Endothelial cell of coronary artery (primary cell): ENCODE measurements around the gene ATAD3C. TPM values are rescaled to one million over a fixed set of nuclear protein-coding genes. Genes with fewer than 3 reads are reported as not detected.

Experiments
- total RNA-seq: library from RNA; depleted of rRNA; stranded (reverse); fragments of >200 nt; gene quantifications from 2 replicates; pipeline ENCODE4 v1.2.3, GENCODE V29; 2014

Gene ATAD3C, protein sequence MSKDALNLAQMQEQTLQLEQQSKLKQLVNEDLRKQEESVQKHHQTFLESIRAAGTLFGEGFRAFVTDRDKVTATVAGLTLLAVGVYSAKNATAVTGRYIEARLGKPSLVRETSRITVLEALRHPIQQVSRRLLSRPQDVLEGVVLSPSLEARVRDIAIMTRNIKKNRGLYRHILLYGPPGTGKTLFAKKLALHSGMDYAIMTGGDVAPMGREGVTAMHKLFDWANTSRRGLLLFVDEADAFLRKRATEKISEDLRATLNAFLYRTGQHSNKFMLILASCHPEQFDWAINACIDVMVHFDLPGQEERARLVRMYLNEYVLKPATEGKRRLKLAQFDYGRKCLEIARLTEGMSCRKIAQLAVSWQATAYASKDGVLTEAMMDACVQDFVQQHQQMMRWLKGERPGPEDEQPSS
- total RNA-seq: under 0.01 TPM in 1 of 2 replicates, not detected in the other

DNA sequence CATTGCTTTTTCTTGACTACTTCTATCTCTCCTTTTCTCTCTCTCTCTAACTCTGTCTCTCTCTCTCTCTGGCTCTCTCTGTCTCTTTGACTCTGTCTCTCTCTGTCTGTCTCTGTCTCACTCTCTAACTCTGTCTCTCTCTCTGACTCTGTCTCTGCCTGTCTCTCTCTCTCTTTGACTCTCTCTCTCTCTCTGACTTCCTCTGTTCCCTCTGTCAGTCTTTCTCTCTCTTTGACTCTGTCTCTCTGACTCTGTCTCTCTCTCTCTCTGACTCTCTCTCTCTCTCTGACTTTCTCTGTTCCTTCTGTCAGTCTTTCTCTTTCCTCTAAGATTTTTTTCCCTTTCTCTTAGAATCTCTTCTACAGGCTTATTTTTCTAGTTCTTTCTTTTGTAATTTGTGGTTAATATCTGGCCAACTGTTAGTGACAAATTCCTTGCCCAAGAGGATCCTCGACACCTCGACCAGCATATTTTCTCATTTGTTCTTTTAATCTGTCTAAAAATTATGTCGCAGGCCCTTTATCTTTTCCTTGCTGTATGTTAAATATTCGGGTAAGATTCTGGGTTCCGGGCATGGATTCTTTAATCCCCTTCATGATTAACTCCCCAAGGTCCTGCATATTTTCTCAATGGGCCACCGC, at the start of gene ATAD3C:
Gene ATAD3C, plus strand, starts transcription at position 591 of the 641 bp plus-strand sequence. CDS start 995 bp downstream, outside the sequence.

DNA sequence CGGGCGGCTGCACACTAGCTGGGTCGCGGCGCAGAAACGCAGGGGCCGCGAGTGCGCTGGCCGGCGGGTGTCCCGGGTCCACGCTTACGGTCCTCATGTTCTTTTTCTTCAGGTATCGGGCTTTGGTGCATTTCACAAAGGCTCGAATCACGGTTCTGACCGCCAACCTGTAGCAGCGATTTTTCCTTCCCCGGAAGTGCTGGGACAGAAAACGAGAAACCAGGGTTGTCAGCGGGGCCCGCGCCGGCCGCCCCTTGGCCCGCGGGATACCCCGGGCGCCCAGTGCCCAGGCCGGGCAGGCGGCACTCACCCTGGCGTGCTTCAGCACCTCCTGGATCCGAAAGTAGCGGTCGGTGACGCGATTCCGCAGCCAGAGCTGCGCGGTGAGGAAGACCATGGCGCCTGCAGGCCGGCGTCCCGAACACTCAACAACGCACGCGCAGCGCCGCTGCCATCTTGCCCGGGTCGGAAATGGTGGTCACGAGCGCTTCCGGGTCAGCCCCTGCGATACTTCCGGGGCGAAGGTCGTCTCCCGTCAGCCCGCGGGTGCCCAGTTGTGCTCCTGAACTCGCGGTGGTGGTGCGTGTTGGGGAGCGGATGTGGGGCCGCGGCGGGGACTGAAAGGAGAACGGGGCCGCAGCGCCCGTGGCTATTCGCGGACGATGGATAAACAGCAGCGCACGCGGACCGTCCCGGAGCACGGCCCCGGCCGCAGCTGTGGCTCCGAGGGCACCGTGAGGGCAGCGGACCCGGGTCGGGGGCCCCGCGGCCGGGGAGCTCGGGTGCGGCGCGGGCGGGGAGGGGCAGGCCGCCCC, 42.5 kb upstream of the ATAD3C start, which contains the start of gene MRPL20:
Gene MRPL20, minus strand, starts transcription at position 473 of the 815 bp plus-strand sequence. Its CDS starts 76 bp downstream, at position 397.

DNA sequence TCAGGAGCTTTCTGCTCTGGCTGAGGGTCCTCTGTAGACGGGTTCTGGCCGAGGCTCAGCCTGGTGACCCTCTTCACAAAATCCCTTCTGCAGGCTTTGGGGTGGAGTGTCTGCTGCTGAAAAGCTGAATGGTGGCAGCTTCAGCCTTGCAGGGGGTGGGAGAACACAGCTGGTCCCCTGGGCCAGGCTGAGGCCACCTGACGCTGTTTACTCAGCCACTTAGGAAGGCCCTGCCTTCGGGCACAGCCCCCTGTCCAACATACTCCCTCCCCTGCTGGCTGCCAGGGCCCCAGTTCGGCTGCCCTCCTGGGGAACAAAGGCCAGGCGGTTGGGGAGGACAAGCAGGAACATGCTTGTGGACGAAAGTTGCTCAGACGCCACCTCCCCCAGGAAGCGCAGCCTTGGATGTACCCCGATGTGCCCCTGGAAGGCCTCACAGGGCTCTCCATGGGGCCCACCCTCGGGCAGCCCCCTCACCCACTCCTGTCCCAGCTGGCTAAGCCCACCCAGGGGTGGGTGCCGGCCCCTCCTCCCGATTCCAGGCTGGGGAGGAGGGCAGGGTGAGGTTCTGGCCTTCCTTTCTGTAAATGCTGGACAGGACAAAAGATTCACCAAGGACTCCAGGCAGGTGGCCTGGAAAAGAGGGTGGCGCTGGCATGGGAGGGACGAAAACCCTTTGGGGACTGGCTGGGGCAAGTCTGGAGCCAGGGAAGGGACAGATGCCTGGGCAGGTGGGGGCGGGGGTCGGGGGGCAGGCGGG, 28.2 kb upstream of the ATAD3C start, which contains the start of gene ANKRD65:
Gene ANKRD65, minus strand, starts transcription at position 130 of the 760 bp plus-strand sequence. CDS start 271 bp downstream, outside the sequence.

DNA sequence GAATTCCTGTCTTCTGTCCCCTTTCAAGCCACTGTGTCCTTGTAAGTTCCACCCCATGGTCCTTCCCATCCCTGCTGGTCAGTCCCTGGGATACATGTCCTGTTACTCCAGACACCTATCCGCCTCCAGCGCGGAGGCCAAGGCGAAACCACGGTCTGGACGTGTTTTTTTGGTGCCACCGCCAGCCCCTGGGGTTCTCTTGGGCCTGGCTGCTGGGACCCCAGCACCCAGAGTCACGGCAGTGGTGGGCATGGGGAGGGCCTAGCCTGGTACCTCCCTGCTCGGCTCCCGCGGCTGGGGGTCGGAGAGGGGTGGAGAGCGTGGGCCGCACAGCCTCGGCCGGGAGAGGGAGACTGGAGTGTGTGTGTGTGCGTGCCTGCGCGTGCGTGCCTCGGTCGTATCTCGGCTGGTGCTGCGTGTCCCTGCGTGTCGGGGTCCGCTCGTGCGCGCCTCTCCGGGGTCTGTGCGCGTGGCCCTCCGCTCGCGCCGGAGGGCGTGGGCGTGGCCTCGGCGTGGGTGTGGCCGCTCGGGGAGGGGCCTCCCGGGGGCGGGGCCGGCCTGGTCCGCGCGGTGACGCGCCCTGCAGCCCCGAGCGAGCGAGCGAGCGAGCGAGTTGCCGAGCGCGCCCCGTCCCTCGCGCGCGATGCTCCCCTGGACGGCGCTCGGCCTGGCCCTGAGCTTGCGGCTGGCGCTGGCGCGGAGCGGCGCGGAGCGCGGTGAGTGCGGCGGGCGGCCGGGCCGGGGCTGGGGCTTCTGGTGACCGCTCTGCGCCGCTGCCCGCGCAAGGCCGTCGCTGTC, 14.2 kb upstream of the ATAD3C start, which contains the start of gene VWA1:
Gene VWA1, plus strand, starts transcription at position 585 of the 798 bp plus-strand sequence. Its CDS starts 59 bp downstream, at position 644.

DNA sequence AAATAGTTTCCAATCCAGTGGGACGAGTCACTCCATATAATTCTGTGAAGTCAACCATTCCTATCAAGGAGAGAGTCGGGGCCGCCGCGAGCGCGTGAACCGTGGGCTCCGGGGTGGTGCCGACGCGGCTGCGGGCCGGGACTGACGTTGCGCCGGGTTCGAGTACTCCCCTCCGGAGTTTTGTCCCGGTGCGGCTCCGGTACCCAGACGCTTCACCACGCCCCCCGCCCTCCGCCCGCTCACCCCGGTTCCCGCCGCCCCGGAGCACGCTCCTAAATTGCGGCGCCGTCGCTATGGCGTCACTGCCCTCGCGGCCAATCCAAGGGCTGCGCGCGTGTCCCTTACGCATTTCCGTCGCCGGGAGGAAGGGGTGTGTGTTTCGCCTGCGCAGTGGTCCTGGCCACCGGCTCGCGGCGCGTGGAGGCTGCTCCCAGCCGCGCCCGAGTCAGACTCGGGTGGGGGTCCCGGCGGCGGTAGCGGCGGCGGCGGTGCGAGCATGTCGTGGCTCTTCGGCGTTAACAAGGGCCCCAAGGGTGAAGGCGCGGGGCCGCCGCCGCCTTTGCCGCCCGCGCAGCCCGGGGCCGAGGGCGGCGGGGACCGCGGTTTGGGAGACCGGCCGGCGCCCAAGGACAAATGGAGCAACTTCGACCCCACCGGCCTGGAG, 22.0 kb downstream of the ATAD3C start, which contains the start of gene ATAD3B:
Gene ATAD3B, plus strand, starts transcription at position 377 of the 664 bp plus-strand sequence. Its CDS starts 120 bp downstream, at position 497.

DNA sequence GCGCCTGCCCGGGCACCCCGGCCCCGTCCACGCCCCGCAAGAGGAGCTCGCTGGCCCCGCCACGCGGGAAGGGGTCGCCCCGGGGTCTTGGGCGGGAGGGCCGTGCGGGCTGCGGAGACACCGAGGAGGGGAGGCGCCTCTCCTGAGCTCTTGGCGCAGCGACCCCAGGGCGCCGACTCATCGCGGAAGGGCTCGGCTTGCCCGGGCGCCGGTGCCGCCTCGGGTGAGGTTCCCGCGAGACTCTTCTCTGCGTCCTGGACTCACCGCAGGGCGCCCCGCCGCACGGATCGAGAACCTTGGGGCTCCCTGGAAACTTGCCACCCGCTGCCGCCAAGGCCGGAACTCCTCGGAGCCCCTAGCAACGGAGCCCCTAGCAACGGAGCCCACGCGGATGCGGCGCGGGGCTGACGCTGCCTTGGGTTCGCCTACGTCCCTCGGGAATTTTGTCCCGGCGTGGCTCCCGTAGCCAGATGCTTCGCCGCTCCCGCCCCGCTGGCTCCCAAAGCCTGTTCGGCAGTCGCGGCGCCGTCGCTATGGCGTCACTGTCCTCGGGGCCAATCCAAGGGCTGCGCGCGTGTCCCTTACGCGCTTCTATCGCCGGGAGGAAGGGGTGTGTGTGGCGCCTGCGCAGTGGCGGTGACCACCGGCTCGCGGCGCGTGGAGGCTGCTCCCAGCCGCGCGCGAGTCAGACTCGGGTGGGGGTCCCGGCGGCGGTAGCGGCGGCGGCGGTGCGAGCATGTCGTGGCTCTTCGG, 62.2 kb downstream of the ATAD3C start, which contains the start of gene ATAD3A:
Gene ATAD3A, plus strand, starts transcription at position 630 of the 753 bp plus-strand sequence. Its CDS starts 107 bp downstream, at position 737.

Other genes starting within 250 kb of the ATAD3C start
- 0.28 TPM in 1 of 2 replicates, not detected in the other for gene TNFRSF18, start 243.1 kb upstream of the ATAD3C start, total RNA-seq
- 0.63 and 1.6 TPM in 2 replicates for gene TNFRSF4, start 235.5 kb upstream of the ATAD3C start, total RNA-seq
- 91.0 and 126 TPM in 2 replicates for gene SDF4, start 217.7 kb upstream of the ATAD3C start, total RNA-seq
- 23.4 and 30.0 TPM in 2 replicates for gene B3GALT6, start 217.5 kb upstream of the ATAD3C start, total RNA-seq
- gene C1QTNF12, start 203.0 kb upstream of the ATAD3C start, total RNA-seq: 0.45 and 0.85 TPM in 2 replicates
- 31.8 and 39.7 TPM in 2 replicates for gene UBE2J2, start 175.8 kb upstream of the ATAD3C start, total RNA-seq
- gene SCNN1D, start 169.3 kb upstream of the ATAD3C start, total RNA-seq: 0.27 and 0.66 TPM in 2 replicates
- 22.7 and 37.0 TPM in 2 replicates for gene ACAP3, start 141.8 kb upstream of the ATAD3C start, total RNA-seq
- 12.5 and 13.0 TPM in 2 replicates for gene PUSL1, start 141.1 kb upstream of the ATAD3C start, total RNA-seq
- 71.9 and 89.6 TPM in 2 replicates for gene INTS11, start 125.0 kb upstream of the ATAD3C start, total RNA-seq
- 11.4 and 11.6 TPM in 2 replicates for gene CPTP, start 124.9 kb upstream of the ATAD3C start, total RNA-seq
- 0.18 and 0.19 TPM in 2 replicates for gene TAS1R3, start 118.4 kb upstream of the ATAD3C start, total RNA-seq
- 41.9 and 101 TPM in 2 replicates for gene DVL1, start 100.3 kb upstream of the ATAD3C start, total RNA-seq
- 0.63 and 6.3 TPM in 2 replicates for gene MXRA8, start 91.1 kb upstream of the ATAD3C start, total RNA-seq
- gene AURKAIP1, start 74.5 kb upstream of the ATAD3C start, total RNA-seq: 91.8 and 109 TPM in 2 replicates
- gene CCNL2, start 50.4 kb upstream of the ATAD3C start, total RNA-seq: 80.2 and 143 TPM in 2 replicates
- 103 and 128 TPM in 2 replicates for gene MRPL20, start 42.4 kb upstream of the ATAD3C start, total RNA-seq
- gene ANKRD65, start 28.4 kb upstream of the ATAD3C start, total RNA-seq: under 0.01 and 0.09 TPM in 2 replicates
- 4.4 and 11.1 TPM in 2 replicates for gene VWA1, start 14.0 kb upstream of the ATAD3C start, total RNA-seq
- 16.4 and 26.7 TPM in 2 replicates for gene ATAD3B, start 22.1 kb downstream of the ATAD3C start, total RNA-seq
- gene ATAD3A, start 62.5 kb downstream of the ATAD3C start, total RNA-seq: 38.3 and 56.9 TPM in 2 replicates
- gene TMEM240, start 90.9 kb downstream of the ATAD3C start, total RNA-seq: 2.8 and 3.1 TPM in 2 replicates
- gene SSU72, start 125.2 kb downstream of the ATAD3C start, total RNA-seq: 55.5 and 64.9 TPM in 2 replicates
- 0.47 and 0.54 TPM in 2 replicates for gene FNDC10, start 150.4 kb downstream of the ATAD3C start, total RNA-seq
- gene MIB2, start 165.8 kb downstream of the ATAD3C start, total RNA-seq: 36.3 and 77.5 TPM in 2 replicates
- 1.1 and 2.8 TPM in 2 replicates for gene MMP23B, start 182.5 kb downstream of the ATAD3C start, total RNA-seq
- 9.0 and 9.3 TPM in 2 replicates for gene CDK11B, start 209.3 kb downstream of the ATAD3C start, total RNA-seq
- 21.7 and 24.3 TPM in 2 replicates for gene SLC35E2B, start 243.1 kb downstream of the ATAD3C start, total RNA-seq